ENCODE results near the gene NR1I3.

DNA sequence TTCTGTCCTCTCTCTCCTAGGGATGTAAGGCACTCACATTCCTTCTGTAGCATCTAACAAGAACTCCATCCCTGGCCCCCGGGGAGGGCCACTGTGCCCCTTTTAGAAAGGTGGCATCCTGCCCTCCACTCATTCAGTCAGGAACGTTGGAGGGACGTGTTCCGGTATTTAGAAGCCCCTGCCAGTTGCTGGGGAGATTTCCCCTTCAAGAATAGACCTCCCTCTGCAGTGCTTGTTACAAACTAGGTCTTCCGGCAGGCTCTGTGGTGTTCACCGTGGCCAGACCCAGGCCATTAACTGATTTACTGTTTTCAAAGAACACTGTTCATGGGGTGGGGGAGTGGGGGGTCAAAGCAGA is 21.3 kb upstream of the NR1I3 start:
- TF ChIP-seq POLR2A (IDR thresholded peaks at IDR 0.05): no peak
- TF ChIP-seq, protein P1, sequence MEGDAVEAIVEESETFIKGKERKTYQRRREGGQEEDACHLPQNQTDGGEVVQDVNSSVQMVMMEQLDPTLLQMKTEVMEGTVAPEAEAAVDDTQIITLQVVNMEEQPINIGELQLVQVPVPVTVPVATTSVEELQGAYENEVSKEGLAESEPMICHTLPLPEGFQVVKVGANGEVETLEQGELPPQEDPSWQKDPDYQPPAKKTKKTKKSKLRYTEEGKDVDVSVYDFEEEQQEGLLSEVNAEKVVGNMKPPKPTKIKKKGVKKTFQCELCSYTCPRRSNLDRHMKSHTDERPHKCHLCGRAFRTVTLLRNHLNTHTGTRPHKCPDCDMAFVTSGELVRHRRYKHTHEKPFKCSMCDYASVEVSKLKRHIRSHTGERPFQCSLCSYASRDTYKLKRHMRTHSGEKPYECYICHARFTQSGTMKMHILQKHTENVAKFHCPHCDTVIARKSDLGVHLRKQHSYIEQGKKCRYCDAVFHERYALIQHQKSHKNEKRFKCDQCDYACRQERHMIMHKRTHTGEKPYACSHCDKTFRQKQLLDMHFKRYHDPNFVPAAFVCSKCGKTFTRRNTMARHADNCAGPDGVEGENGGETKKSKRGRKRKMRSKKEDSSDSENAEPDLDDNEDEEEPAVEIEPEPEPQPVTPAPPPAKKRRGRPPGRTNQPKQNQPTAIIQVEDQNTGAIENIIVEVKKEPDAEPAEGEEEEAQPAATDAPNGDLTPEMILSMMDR (IDR thresholded peaks at IDR 0.05): no peak
- TF ChIP-seq EP300 (IDR thresholded peaks at IDR 0.05): no peak

Data from tibial nerve (tissue), 4 donors.